ENCODE data around the gene TMPRSS9. TPM values are rescaled to one million over a fixed set of nuclear protein-coding genes. Genes with fewer than 3 reads are reported as not detected.

TMPRSS9 gene
- total and polyA plus RNA-seq, 2 experiments from 2014 or later = not detected

DNA sequence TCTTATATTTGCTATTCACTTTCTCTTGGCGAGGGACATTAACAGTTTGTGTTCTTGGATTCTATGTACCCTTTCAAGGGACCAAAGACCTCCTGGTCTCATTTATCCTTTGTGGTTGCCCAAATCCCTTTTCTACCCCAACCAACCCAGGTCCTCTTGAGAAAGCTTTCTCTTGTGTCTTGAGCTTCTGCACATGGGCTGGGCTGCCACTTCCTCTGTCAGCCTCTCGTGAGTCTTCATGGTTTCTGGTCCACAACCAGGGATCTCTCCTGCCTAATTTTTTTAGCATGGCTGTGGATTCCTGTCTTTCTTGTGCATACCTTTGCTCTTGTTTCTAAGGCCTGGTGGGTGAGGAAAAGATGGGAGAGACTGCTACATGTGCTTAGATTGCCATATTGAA, 52.4 kb downstream of the TMPRSS9 start:
- H3K4me1 ChIP-seq (ENCODE audit: low read depth) = no peaks in the 10 kb centered on the region
- H3K36me3 ChIP-seq = no peaks in the 10 kb centered on the region
- no peaks in the 10 kb centered on the region for H3K27me3 ChIP-seq
- H3K4me3 ChIP-seq = no peak overlapping the region
- no peaks in the 10 kb centered on the region for H3K9me3 ChIP-seq (ENCODE audit: low read depth)
- TF ChIP-seq, protein P1, sequence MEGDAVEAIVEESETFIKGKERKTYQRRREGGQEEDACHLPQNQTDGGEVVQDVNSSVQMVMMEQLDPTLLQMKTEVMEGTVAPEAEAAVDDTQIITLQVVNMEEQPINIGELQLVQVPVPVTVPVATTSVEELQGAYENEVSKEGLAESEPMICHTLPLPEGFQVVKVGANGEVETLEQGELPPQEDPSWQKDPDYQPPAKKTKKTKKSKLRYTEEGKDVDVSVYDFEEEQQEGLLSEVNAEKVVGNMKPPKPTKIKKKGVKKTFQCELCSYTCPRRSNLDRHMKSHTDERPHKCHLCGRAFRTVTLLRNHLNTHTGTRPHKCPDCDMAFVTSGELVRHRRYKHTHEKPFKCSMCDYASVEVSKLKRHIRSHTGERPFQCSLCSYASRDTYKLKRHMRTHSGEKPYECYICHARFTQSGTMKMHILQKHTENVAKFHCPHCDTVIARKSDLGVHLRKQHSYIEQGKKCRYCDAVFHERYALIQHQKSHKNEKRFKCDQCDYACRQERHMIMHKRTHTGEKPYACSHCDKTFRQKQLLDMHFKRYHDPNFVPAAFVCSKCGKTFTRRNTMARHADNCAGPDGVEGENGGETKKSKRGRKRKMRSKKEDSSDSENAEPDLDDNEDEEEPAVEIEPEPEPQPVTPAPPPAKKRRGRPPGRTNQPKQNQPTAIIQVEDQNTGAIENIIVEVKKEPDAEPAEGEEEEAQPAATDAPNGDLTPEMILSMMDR (IDR thresholded peaks at IDR 0.05; ENCODE audit: low read depth, low read length) = no peak
- no peak overlapping the region for H3K27ac ChIP-seq
- DNase-seq (ENCODE audit: low read depth in 1 of 2, low spot score in 1 of 2) = no peak

- Histone ChIP-seq H3K4me1 (ENCODE audit: low read depth) (no peaks in the 10 kb centered on the region), H3K27me3 (no peaks in the 10 kb centered on the region), H3K36me3 (no peaks in the 10 kb centered on the region), H3K4me3 (no peak overlapping the region), H3K9me3 (ENCODE audit: low read depth) (no peaks in the 10 kb centered on the region), H3K27ac (no peak overlapping the region)
- no peak for DNase-seq (ENCODE audit: low read depth in 1 of 2, low spot score in 1 of 2)
- TF ChIP-seq, protein P1 (IDR thresholded peaks at IDR 0.05; ENCODE audit: low read depth, low read length) = no peak
These were observed 53.1 kb downstream of the TMPRSS9 start for GRCh38 chr19:2413159-2413558.

DNA sequence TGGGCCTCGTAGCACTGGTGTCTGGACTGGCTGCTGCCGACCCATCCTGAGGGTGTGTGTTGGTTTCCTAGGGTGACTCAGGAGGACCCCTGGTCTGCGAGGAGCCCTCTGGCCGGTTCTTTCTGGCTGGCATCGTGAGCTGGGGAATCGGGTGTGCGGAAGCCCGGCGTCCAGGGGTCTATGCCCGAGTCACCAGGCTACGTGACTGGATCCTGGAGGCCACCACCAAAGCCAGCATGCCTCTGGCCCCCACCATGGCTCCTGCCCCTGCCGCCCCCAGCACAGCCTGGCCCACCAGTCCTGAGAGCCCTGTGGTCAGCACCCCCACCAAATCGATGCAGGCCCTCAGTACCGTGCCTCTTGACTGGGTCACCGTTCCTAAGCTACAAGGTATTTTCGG, 53.6 kb downstream of the TMPRSS9 start:
- Histone ChIP-seq H3K4me1 (ENCODE audit: low read depth) (no peaks in the 10 kb centered on the region), H3K36me3 (no peaks in the 10 kb centered on the region), H3K27me3 (no peaks in the 10 kb centered on the region), H3K9me3 (ENCODE audit: low read depth) (no peaks in the 10 kb centered on the region), H3K4me3 (no peak overlapping the region), H3K27ac (no peak overlapping the region)
- TF ChIP-seq, protein P1 (IDR thresholded peaks at IDR 0.05; ENCODE audit: low read depth, low read length) = no peak
- no peak for DNase-seq (ENCODE audit: low read depth in 1 of 2, low spot score in 1 of 2)

- Histone ChIP-seq H3K27ac (no peak overlapping the region), H3K9me3 (ENCODE audit: low read depth) (no peaks in the 10 kb centered on the region), H3K36me3 (no peaks in the 10 kb centered on the region), H3K4me3 (no peak overlapping the region), H3K4me1 (ENCODE audit: low read depth) (no peaks in the 10 kb centered on the region), H3K27me3 (no peaks in the 10 kb centered on the region)
- no peak for DNase-seq (ENCODE audit: low read depth in 1 of 2, low spot score in 1 of 2)
- TF ChIP-seq, protein P1 (IDR thresholded peaks at IDR 0.05; ENCODE audit: low read depth, low read length) = no peak
These were observed 55.4 kb downstream of the TMPRSS9 start for GRCh38 chr19:2415281-2415972.

DNA sequence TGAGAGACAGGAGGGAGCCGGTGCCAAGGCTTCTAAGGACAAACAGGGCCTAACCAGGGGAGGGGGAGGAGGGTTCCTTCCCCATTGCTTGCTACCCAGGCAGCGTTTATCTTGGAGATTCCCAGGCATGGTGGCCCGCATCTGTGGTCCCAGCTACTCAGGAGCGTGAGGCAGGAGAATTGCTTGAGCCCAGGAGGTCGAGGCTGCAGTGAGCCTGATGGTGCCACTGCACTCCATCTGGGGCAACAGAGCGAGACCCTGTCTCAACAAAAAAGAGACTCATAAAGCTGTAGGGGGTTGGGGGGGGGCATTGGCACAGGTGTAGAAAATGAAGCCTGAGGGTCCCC, 55.9 kb downstream of the TMPRSS9 start:
- TF ChIP-seq, protein P1 (IDR thresholded peaks at IDR 0.05; ENCODE audit: low read depth, low read length) = no peak
- Histone ChIP-seq H3K9me3 (ENCODE audit: low read depth) (no peaks in the 10 kb centered on the region), H3K4me3 (no peak overlapping the region), H3K36me3 (no peaks in the 10 kb centered on the region), H3K4me1 (ENCODE audit: low read depth) (no peaks in the 10 kb centered on the region), H3K27ac (no peak overlapping the region), H3K27me3 (no peaks in the 10 kb centered on the region)
- no peak for DNase-seq (ENCODE audit: low read depth in 1 of 2, low spot score in 1 of 2)

All from cardiac muscle cell (in vitro differentiated cells and primary cell).